ENCODE results near the gene SHC3.

DNA sequence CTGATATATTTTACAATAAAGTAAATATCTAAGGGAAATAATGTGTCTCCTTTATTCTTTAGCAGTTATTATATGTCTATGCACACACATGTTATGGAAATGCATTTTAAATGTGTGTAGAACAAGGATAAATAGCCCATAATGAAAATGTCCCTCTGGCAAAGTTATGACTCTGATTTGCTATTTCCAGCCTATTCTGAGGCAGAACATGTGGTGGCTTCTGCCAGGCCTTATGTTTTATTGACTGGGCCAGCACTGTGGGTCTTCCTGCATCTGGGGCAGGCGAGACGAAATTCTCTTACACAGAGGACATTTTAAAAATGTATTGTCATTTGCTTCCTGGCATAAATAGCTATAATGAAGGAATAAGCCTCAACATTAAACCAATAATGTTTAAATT, 134.5 kb downstream of the SHC3 start:
- TF ChIP-seq POLR2A (IDR thresholded peaks at IDR 0.05) = no peak
- TF ChIP-seq, protein P1, sequence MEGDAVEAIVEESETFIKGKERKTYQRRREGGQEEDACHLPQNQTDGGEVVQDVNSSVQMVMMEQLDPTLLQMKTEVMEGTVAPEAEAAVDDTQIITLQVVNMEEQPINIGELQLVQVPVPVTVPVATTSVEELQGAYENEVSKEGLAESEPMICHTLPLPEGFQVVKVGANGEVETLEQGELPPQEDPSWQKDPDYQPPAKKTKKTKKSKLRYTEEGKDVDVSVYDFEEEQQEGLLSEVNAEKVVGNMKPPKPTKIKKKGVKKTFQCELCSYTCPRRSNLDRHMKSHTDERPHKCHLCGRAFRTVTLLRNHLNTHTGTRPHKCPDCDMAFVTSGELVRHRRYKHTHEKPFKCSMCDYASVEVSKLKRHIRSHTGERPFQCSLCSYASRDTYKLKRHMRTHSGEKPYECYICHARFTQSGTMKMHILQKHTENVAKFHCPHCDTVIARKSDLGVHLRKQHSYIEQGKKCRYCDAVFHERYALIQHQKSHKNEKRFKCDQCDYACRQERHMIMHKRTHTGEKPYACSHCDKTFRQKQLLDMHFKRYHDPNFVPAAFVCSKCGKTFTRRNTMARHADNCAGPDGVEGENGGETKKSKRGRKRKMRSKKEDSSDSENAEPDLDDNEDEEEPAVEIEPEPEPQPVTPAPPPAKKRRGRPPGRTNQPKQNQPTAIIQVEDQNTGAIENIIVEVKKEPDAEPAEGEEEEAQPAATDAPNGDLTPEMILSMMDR (IDR thresholded peaks at IDR 0.05) = no peak

Measured in stomach (tissue), 4 donors.